Activated CD8-positive, alpha-beta T cell treated with anti-CD3 and anti-CD28 coated beads for 36 hours (primary cell): ENCODE results near the gene ZFHX3. TPM values are rescaled to one million over a fixed set of nuclear protein-coding genes. Genes with fewer than 3 reads are reported as not detected.

Experiments used
- ATAC-seq: fragments of 200-7000 bp; cut with Tn5 transposase; one replicate; pipeline ENCODE4 v1.10.0; 2021; ENCODE audit warnings: mild to moderate bottlenecking, moderate library complexity
- CTCF ChIA-PET: fragments of 350-600 bp; sonication (Branson Sonifier 250); formaldehyde crosslinking; loops from one replicate; lab custom pipeline; 2021; ENCODE audit warnings: antibody characterized with exemption; lab: Charles Lee
- POLR2A ChIA-PET: fragments of 350-600 bp; sonication (Branson Sonifier 250); formaldehyde crosslinking; loops from one replicate; lab custom pipeline; 2021; ENCODE audit warnings: antibody characterized with exemption; lab: Charles Lee
- DNase-seq: peaks from one replicate; pipeline ENCODE4 v3.0.0-alpha.2; 2020
- H3K27ac Mint-ChIP-seq: one replicate; pipeline ENCODE4 v1.8.0; 2021; ENCODE audit warnings: mild to moderate bottlenecking, mixed read lengths
- H3K27me3 Mint-ChIP-seq: one replicate; pipeline ENCODE4 v1.8.0; 2021; ENCODE audit warnings: mixed read lengths
- H3K36me3 Mint-ChIP-seq: one replicate; pipeline ENCODE4 v1.8.0; 2021; ENCODE audit warnings: low read depth, mixed read lengths
- H3K4me1 Mint-ChIP-seq: one replicate; pipeline ENCODE4 v1.8.0; 2021; ENCODE audit warnings: low read depth, mixed read lengths
- H3K4me3 Mint-ChIP-seq: one replicate; pipeline ENCODE4 v1.8.0; 2021; ENCODE audit warnings: mild to moderate bottlenecking, moderate library complexity, mixed read lengths
- H3K9me3 Mint-ChIP-seq: one replicate; pipeline ENCODE4 v1.8.0; 2021; ENCODE audit warnings: mixed read lengths
- CTCF ChIP-seq: fragments of 200-600 bp; IDR thresholded peaks from one replicate; pipeline ENCODE4 v1.8.0; 2022; ENCODE audit warnings: antibody characterized with exemption, mild to moderate bottlenecking
- intact Hi-C: fragments of 100-400 bp; cut with micrococcal nuclease; formaldehyde crosslinking; loops from one replicate; pipeline ENCODE4 v1.10.0; 2022
- total RNA-seq, 2 experiments: library from RNA; stranded (reverse); gene quantifications; one replicate each; pipeline ENCODE4 v1.2.3, GENCODE V29; 2021

ZFHX3 gene
- total RNA-seq, 2 experiments from 2014 or later = 0.16 to 0.25 TPM

GRCh38 chr16:72829846-72830775, 217.8 kb downstream of the ZFHX3 start:
- ATAC-seq (peak; percentile 64), DNase-seq (peak; percentile 13)
- Mint-ChIP-seq H3K9me3 (no peaks in the 10 kb centered on the region), H3K27me3 (no peaks in the 10 kb centered on the region), H3K27ac (no peak overlapping the region), H3K4me1 (peaks cover 4% of the 10 kb centered on the region), H3K4me3 (no peak overlapping the region), H3K36me3 (no peaks in the 10 kb centered on the region)
- TF ChIP-seq CTCF = no peak
- intact Hi-C loops = loop anchor here (10.0 kb wide), 1 partner anchor 165 kb away; no protein-coding TSS in a partner anchor
- POLR2A ChIA-PET = no interaction called here
- CTCF ChIA-PET = interaction anchor here (1.2 kb wide), 1 partner anchor 13 kb away, joined by 3 read pairs; no protein-coding TSS in a partner anchor

- no peaks in the 10 kb centered on the region for H3K36me3 Mint-ChIP-seq
- DNase-seq (no peak), ATAC-seq (no peak)
- ChIA-PET POLR2A (no interaction called here), CTCF (no interaction called here)
- no peaks in the 10 kb centered on the region for H3K27me3 Mint-ChIP-seq
- H3K27ac Mint-ChIP-seq = no peak overlapping the region
- no peaks in the 10 kb centered on the region for H3K9me3 Mint-ChIP-seq
- intact Hi-C loops = no loop called here
- H3K4me1 Mint-ChIP-seq = peaks cover 4% of the 10 kb centered on the region
- no peak for TF ChIP-seq CTCF
- H3K4me3 Mint-ChIP-seq = no peak overlapping the region
These were observed 220.1 kb downstream of the ZFHX3 start for GRCh38 chr16:72827866-72828265.

- ATAC-seq = no peak
- no peak overlapping the region for H3K4me3 Mint-ChIP-seq
- intact Hi-C loops = no loop called here
- no peaks in the 10 kb centered on the region for H3K36me3 Mint-ChIP-seq
- H3K9me3 Mint-ChIP-seq = no peaks in the 10 kb centered on the region
- DNase-seq = no peak
- H3K4me1 Mint-ChIP-seq = peaks cover 4% of the 10 kb centered on the region
- H3K27ac Mint-ChIP-seq = no peak overlapping the region
- CTCF ChIA-PET = no interaction called here
- POLR2A ChIA-PET = interaction anchor here (0.9 kb wide), 1 partner anchor 701 kb away, joined by 3 read pairs; no protein-coding TSS in a partner anchor
- no peaks in the 10 kb centered on the region for H3K27me3 Mint-ChIP-seq
- TF ChIP-seq CTCF = no peak
These were observed 221.9 kb downstream of the ZFHX3 start for GRCh38 chr16:72825912-72826621.

GRCh38 chr16:72824761-72825160, 223.2 kb downstream of the ZFHX3 start:
- Mint-ChIP-seq H3K27me3 (no peaks in the 10 kb centered on the region), H3K9me3 (no peaks in the 10 kb centered on the region), H3K36me3 (no peaks in the 10 kb centered on the region), H3K4me1 (no peaks in the 10 kb centered on the region), H3K27ac (no peak overlapping the region), H3K4me3 (no peak overlapping the region)
- TF ChIP-seq CTCF = no peak
- ChIA-PET POLR2A (no interaction called here), CTCF (no interaction called here)
- intact Hi-C loops = no loop called here
- ATAC-seq = no peak
- no peak for DNase-seq
